ENCODE results near the gene PGAM2. TPM values are rescaled to one million over a fixed set of nuclear protein-coding genes. Genes with fewer than 3 reads are reported as not detected.
"Not testable (repeated sequence)": the region's sequence is repeated elsewhere in the genome, so short reads cannot be mapped to it uniquely, and the experiment has no call there.

The PGAM2 gene
- total RNA-seq, 2 experiments from 2014 or later: 0.69 to 0.80 TPM

DNA sequence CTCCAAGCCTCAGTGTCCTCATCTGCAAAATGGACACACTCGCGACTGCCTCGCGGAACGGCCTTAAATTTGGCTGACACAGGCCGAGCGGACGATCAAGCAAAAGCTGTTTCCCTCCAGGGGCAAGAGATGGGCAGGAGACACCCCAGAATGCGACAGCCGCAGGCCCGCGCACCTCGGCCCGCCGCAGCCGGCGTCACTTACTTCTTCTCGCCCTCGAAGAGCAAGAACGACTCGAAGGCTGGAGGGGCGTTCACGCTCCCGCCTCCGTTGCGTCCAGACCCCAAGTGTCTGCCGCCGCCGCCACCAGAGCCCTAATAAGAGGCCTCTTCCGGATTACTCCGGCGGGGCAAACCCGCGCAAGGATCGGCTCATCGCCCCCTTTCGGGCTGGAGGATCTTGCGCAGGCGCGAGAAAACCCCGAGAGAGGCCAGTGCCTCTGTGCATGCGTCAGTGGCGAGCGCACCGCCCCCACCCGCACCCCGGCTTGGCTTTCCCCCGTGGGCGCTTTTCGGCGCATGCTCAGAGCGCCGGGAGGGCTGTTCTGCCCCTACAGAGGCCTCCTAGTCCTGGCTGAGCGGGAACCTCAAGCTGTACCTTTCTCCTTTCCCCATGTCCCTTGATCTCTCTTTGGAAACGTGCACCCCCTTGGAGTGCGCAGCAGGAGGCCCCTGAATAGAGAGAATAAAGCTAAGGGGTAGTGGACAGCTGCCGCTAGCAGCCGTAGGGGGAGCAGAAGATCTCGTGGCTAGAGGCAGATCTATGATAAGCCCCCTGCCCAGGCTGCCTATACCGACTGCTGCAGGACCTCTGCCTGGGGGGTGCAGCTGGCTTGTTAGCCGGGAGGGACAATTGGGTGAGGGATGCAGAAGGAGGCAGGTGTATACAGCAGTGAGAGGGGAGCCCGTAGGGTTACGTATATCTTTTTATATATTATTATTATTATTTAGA, 46.2 kb downstream of the PGAM2 start:
- not testable (repeated sequence) for H3K36me3 ChIP-seq (ENCODE audit: insufficient read depth, low read length); H3K9me3 ChIP-seq (ENCODE audit: low read length); BruUV-seq (replicated peaks); H4K20me1 ChIP-seq (ENCODE audit: insufficient read depth, low read length); H3K79me2 ChIP-seq (ENCODE audit: insufficient read depth, low read depth, low read length); H3K9me2 ChIP-seq (ENCODE audit: insufficient read depth, low read length)
- intact Hi-C loops (cut with micrococcal nuclease; ENCODE audit: unreplicated experiment): loop anchor here (10.0 kb wide), 1 partner anchor 66 kb away; the partner anchor contains the start of gene POLM
- Histone ChIP-seq H3K4me3 (ENCODE audit: low read depth, low read length, poor library complexity, severe bottlenecking) (peak overlapping the region; percentile 93), H2AFZ (ENCODE audit: low read length) (peak overlapping the region; percentile 68), H3K27ac (ENCODE audit: low read depth, low read length, poor library complexity, severe bottlenecking) (peak overlapping the region; percentile 67), H3K4me1 (ENCODE audit: insufficient read depth, low read length, poor library complexity, severe bottlenecking) (peaks cover 12% of the 10 kb centered on the region), H3K4me2 (ENCODE audit: low read length) (peak overlapping the region; percentile 70)
- peak; percentile 97 for DNase-seq (ENCODE audit: low spot score)
- CTCF ChIA-PET (ENCODE audit: unreplicated experiment): interaction anchor here (0.6 kb wide), 1 partner anchor 104 kb away, joined by 3 read pairs; the partner anchor contains the start of gene POLD2
- POLR2A ChIA-PET: interaction anchor here (0.6 to 1.2 kb wide), 3 partner anchors 19 to 184 kb away, joined by 3 to 4 read pairs (median 3); partner anchors contain the start of gene DBNL
- TF ChIP-seq, protein P1, sequence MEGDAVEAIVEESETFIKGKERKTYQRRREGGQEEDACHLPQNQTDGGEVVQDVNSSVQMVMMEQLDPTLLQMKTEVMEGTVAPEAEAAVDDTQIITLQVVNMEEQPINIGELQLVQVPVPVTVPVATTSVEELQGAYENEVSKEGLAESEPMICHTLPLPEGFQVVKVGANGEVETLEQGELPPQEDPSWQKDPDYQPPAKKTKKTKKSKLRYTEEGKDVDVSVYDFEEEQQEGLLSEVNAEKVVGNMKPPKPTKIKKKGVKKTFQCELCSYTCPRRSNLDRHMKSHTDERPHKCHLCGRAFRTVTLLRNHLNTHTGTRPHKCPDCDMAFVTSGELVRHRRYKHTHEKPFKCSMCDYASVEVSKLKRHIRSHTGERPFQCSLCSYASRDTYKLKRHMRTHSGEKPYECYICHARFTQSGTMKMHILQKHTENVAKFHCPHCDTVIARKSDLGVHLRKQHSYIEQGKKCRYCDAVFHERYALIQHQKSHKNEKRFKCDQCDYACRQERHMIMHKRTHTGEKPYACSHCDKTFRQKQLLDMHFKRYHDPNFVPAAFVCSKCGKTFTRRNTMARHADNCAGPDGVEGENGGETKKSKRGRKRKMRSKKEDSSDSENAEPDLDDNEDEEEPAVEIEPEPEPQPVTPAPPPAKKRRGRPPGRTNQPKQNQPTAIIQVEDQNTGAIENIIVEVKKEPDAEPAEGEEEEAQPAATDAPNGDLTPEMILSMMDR (conservative IDR thresholded peaks at IDR 0.05; ENCODE audit: low read length): peak; percentile 72

- H3K79me2 ChIP-seq (ENCODE audit: insufficient read depth, low read depth, low read length); H3K27ac ChIP-seq (ENCODE audit: low read depth, low read length, poor library complexity, severe bottlenecking); H3K36me3 ChIP-seq (ENCODE audit: insufficient read depth, low read length); H3K4me1 ChIP-seq (ENCODE audit: insufficient read depth, low read length, poor library complexity, severe bottlenecking); H3K9me3 ChIP-seq (ENCODE audit: low read length); DNase-seq (ENCODE audit: low spot score); H4K20me1 ChIP-seq (ENCODE audit: insufficient read depth, low read length); H2AFZ ChIP-seq (ENCODE audit: low read length); H3K9me2 ChIP-seq (ENCODE audit: insufficient read depth, low read length); H3K4me2 ChIP-seq (ENCODE audit: low read length); H3K4me3 ChIP-seq (ENCODE audit: low read depth, low read length, poor library complexity, severe bottlenecking); POLR2A ChIA-PET; BruUV-seq (replicated peaks); CTCF ChIA-PET (ENCODE audit: unreplicated experiment): not testable (repeated sequence)
- intact Hi-C loops (cut with micrococcal nuclease; ENCODE audit: unreplicated experiment): loop anchor here (10.0 kb wide), 1 partner anchor 70 kb away; the partner anchor contains the start of gene POLM
Observed at GRCh38 chr7:44015090-44015489, 50.3 kb downstream of the PGAM2 start.

Small RNAs within 50 kb of the gene (microRNA-seq; reads per million reads assigned to microRNA genes)
- gene MIR6837 (ENCODE audit: borderline replicate concordance) (3.8 reads per million), gene MIR6838 (ENCODE audit: borderline replicate concordance) (3.0 reads per million)

Other genes starting within 250 kb of the PGAM2 start
- 60.6 and 65.1 TPM in 2 replicates for gene MRPS24, start 196.1 kb downstream of the PGAM2 start, total RNA-seq (2014; rRNA removed; shearing (Covaris generic))
- gene MRPS24, start 196.1 kb downstream of the PGAM2 start, total RNA-seq (2022): 83.4 and 89.7 TPM in 2 replicates
- 2.3 and 4.7 TPM in 2 replicates for gene URGCP, start 159.0 kb downstream of the PGAM2 start, total RNA-seq (2014; rRNA removed; shearing (Covaris generic))
- gene URGCP, start 159.0 kb downstream of the PGAM2 start, total RNA-seq (2022): 6.5 and 6.8 TPM in 2 replicates
- 2.8 and 13.9 TPM in 2 replicates for gene UBE2D4, start 139.1 kb downstream of the PGAM2 start, total RNA-seq (2014; rRNA removed; shearing (Covaris generic))
- gene UBE2D4, start 139.1 kb downstream of the PGAM2 start, total RNA-seq (2022): 3.8 and 5.5 TPM in 2 replicates
- gene SPDYE1, start 67.7 kb downstream of the PGAM2 start, total RNA-seq (2014; rRNA removed; shearing (Covaris generic)): not detected in 2 replicates
- not detected in 2 replicates for gene SPDYE1, start 67.7 kb downstream of the PGAM2 start, total RNA-seq (2022)
- 124 and 133 TPM in 2 replicates for gene DBNL, start 20.9 kb downstream of the PGAM2 start, total RNA-seq (2014; rRNA removed; shearing (Covaris generic))
- gene DBNL, start 20.9 kb downstream of the PGAM2 start, total RNA-seq (2022): 121 and 137 TPM in 2 replicates
- gene POLM, start 17.0 kb upstream of the PGAM2 start, total RNA-seq (2014; rRNA removed; shearing (Covaris generic)): 83.8 and 90.0 TPM in 2 replicates
- gene POLM, start 17.0 kb upstream of the PGAM2 start, total RNA-seq (2022): 87.9 and 99.3 TPM in 2 replicates
- gene AEBP1, start 38.8 kb upstream of the PGAM2 start, total RNA-seq (2014; rRNA removed; shearing (Covaris generic)): 62.9 and 64.2 TPM in 2 replicates
- gene AEBP1, start 38.8 kb upstream of the PGAM2 start, total RNA-seq (2022): 35.0 and 42.2 TPM in 2 replicates
- gene POLD2, start 58.0 kb upstream of the PGAM2 start, total RNA-seq (2014; rRNA removed; shearing (Covaris generic)): 205 and 230 TPM in 2 replicates
- 261 and 271 TPM in 2 replicates for gene POLD2, start 58.0 kb upstream of the PGAM2 start, total RNA-seq (2022)
- not detected in 2 replicates for gene MYL7, start 75.8 kb upstream of the PGAM2 start, total RNA-seq (2014; rRNA removed; shearing (Covaris generic))
- gene MYL7, start 75.8 kb upstream of the PGAM2 start, total RNA-seq (2022): not detected in 2 replicates
- gene GCK, start 123.9 kb upstream of the PGAM2 start, total RNA-seq (2014; rRNA removed; shearing (Covaris generic)): 0.16 TPM in 1 of 2 replicates, not detected in the other
- gene GCK, start 123.9 kb upstream of the PGAM2 start, total RNA-seq (2022): not detected in 2 replicates
- 41.1 and 50.6 TPM in 2 replicates for gene YKT6, start 135.4 kb upstream of the PGAM2 start, total RNA-seq (2014; rRNA removed; shearing (Covaris generic))
- gene YKT6, start 135.4 kb upstream of the PGAM2 start, total RNA-seq (2022): 70.5 and 74.2 TPM in 2 replicates